H9 (cell line): ENCODE data around the gene RAB24. TPM values are rescaled to one million over a fixed set of nuclear protein-coding genes. Genes with fewer than 3 reads are reported as not detected.

Source experiments
- DNase-seq: peaks from one replicate; pipeline ENCODE4 v3.0.0-alpha.2; 2017
- H2AFZ ChIP-seq: one replicate; pipeline ENCODE4 v1.6.1; 2013; ENCODE audit warnings: mild to moderate bottlenecking, low read length, control low read depth, moderate library complexity
- H2AK5ac ChIP-seq: 2 replicates; pipeline ENCODE4 v1.6.1; 2013; ENCODE audit warnings: low read length, control low read depth, mixed read lengths; ENCODE audit not compliant: insufficient read length
- H2BK120ac ChIP-seq: one replicate; pipeline ENCODE4 v1.6.1; 2013; ENCODE audit warnings: low read depth, mild to moderate bottlenecking, low read length, control low read depth, inconsistent platforms; ENCODE audit not compliant: poor library complexity, severe bottlenecking
- H2BK12ac ChIP-seq: 2 replicates; pipeline ENCODE4 v1.6.1; 2013; ENCODE audit warnings: low read length, control low read depth, mixed read lengths, low read depth; ENCODE audit not compliant: insufficient read length
- H2BK15ac ChIP-seq: 2 replicates; pipeline ENCODE4 v1.6.1; 2013; ENCODE audit warnings: low read depth, low read length, control low read depth
- H2BK20ac ChIP-seq: one replicate; pipeline ENCODE4 v1.6.1; 2013; ENCODE audit warnings: low read depth, mild to moderate bottlenecking, low read length, control low read depth, inconsistent platforms; ENCODE audit not compliant: poor library complexity, severe bottlenecking
- H2BK5ac ChIP-seq: 2 replicates; pipeline ENCODE4 v1.6.1; 2013; ENCODE audit warnings: low read length, control low read depth, mixed read lengths; ENCODE audit not compliant: insufficient read length
- H3K14ac ChIP-seq: 2 replicates; pipeline ENCODE4 v1.6.1; 2013; ENCODE audit warnings: low read length, control low read depth; ENCODE audit not compliant: insufficient read depth
- H3K18ac ChIP-seq: 2 replicates; pipeline ENCODE4 v1.6.1; 2013; ENCODE audit warnings: low read depth, mild to moderate bottlenecking, mixed read lengths, low read length, control low read depth; ENCODE audit not compliant: insufficient read length
- H3K23ac ChIP-seq: 2 replicates; pipeline ENCODE4 v1.6.1; 2013; ENCODE audit warnings: low read length, control low read depth, mixed read lengths, low read depth; ENCODE audit not compliant: insufficient read length
- H3K23me2 ChIP-seq: 2 replicates; pipeline ENCODE4 v1.6.1; 2013; ENCODE audit warnings: low read depth, mild to moderate bottlenecking, mixed read lengths, low read length, control low read depth; ENCODE audit not compliant: insufficient read length, poor library complexity, severe bottlenecking
- H3K27ac ChIP-seq: 2 replicates; pipeline ENCODE4 v1.5.1; 2013; ENCODE audit warnings: low read length, control low read depth, mixed read lengths, low read depth; ENCODE audit not compliant: insufficient read length
- H3K27me3 ChIP-seq: 2 replicates; pipeline ENCODE4 v1.6.1; 2013; ENCODE audit warnings: low read length, control low read depth, inconsistent platforms; ENCODE audit not compliant: insufficient read depth
- H3K4ac ChIP-seq: 2 replicates; pipeline ENCODE4 v1.6.1; 2013; ENCODE audit warnings: low read depth, mild to moderate bottlenecking, control low read depth, inconsistent platforms, low read length, moderate library complexity
- H3K4me1 ChIP-seq: 2 replicates; pipeline ENCODE4 v1.6.1; 2013; ENCODE audit warnings: low read length, control low read depth, inconsistent platforms; ENCODE audit not compliant: insufficient read depth
- H3K4me2 ChIP-seq: 2 replicates; pipeline ENCODE4 v1.6.1; 2013; ENCODE audit warnings: low read length, control low read depth, mixed read lengths; ENCODE audit not compliant: insufficient read length, insufficient read depth
- H3K56ac ChIP-seq: 2 replicates; pipeline ENCODE4 v1.6.1; 2013; ENCODE audit warnings: low read depth, mild to moderate bottlenecking, mixed read lengths, low read length, control low read depth; ENCODE audit not compliant: insufficient read length
- H3K79me1 ChIP-seq: 2 replicates; pipeline ENCODE4 v1.6.1; 2013; ENCODE audit warnings: low read depth, mild to moderate bottlenecking, moderate library complexity, low read length, control low read depth, inconsistent platforms; ENCODE audit not compliant: insufficient read depth, poor library complexity, severe bottlenecking
- H3K79me2 ChIP-seq: 2 replicates; pipeline ENCODE4 v1.6.1; 2013; ENCODE audit warnings: low read length, control low read depth, inconsistent platforms; ENCODE audit not compliant: insufficient read depth
- H3K9ac ChIP-seq: 2 replicates; pipeline ENCODE4 v1.6.1; 2013; ENCODE audit warnings: low read length, control low read depth, mixed read lengths; ENCODE audit not compliant: insufficient read length; ENCODE audit errors: extremely low read depth
- H3K9me3 ChIP-seq: one replicate; pipeline ENCODE4 v1.6.1; 2013; ENCODE audit warnings: low read depth, low read length, inconsistent platforms; ENCODE audit not compliant: control insufficient read depth
- H3T11ph ChIP-seq: one replicate; pipeline ENCODE4 v1.6.1; 2013; ENCODE audit warnings: mild to moderate bottlenecking, low read length, control low read depth, inconsistent platforms
- H4K20me1 ChIP-seq: one replicate; pipeline ENCODE4 v1.6.1; 2013; ENCODE audit not compliant: control insufficient read depth, insufficient read length, insufficient read depth
- H4K5ac ChIP-seq: 2 replicates; pipeline ENCODE4 v1.6.1; 2013; ENCODE audit warnings: low read depth, mild to moderate bottlenecking, mixed read lengths, low read length, control low read depth; ENCODE audit not compliant: insufficient read length
- H4K8ac ChIP-seq: replicated peaks from 2 replicates; pipeline ENCODE4 v1.6.1; 2013; ENCODE audit warnings: low read length, control low read depth, mixed read lengths, low read depth; ENCODE audit not compliant: insufficient read length
- H4K91ac ChIP-seq: 2 replicates; pipeline ENCODE4 v1.6.1; 2013; ENCODE audit warnings: low read depth, mild to moderate bottlenecking, moderate library complexity, mixed read lengths, low read length, control low read depth; ENCODE audit not compliant: insufficient read length
- H3K27ac Mint-ChIP-seq, 3 experiments: 2 replicates in 2 of 3; 3 replicates in 1 of 3; pipeline ENCODE4 v1.8.0; 2020 to 2021; ENCODE audit warnings: mixed read lengths in 3 of 3, mild to moderate bottlenecking in 1 of 3, moderate library complexity in 1 of 3
- H3K27me3 Mint-ChIP-seq: 2 replicates; pipeline ENCODE4 v1.8.0; 2021; ENCODE audit warnings: low read depth, mild to moderate bottlenecking, moderate library complexity, mixed read lengths
- H3K36me3 Mint-ChIP-seq, 3 experiments: 2 replicates in 2 of 3; 3 replicates in 1 of 3; pipeline ENCODE4 v1.8.0; 2020 to 2021; ENCODE audit warnings: low read depth in 3 of 3, mixed read lengths in 3 of 3; ENCODE audit not compliant: insufficient read depth in 1 of 3
- H3K4me1 Mint-ChIP-seq, 2 experiments: 2 replicates each; pipeline ENCODE4 v1.8.0; 2020; ENCODE audit warnings: mixed read lengths in 2 of 2
- H3K4me3 Mint-ChIP-seq, 2 experiments: 2 replicates in 1 of 2; 3 replicates in 1 of 2; pipeline ENCODE4 v1.8.0; 2020 to 2021; ENCODE audit warnings: mild to moderate bottlenecking in 2 of 2, mixed read lengths in 2 of 2, moderate library complexity in 1 of 2
- H3K9me3 Mint-ChIP-seq, 2 experiments: 2 replicates in 1 of 2; 3 replicates in 1 of 2; pipeline ENCODE4 v1.8.0; 2020; ENCODE audit warnings: mild to moderate bottlenecking in 2 of 2, mixed read lengths in 2 of 2, moderate library complexity in 1 of 2
- WGBS: extraction: QIAGEN DNeasy Blood & Tissue Kit; methylation state at CpG from one replicate; pipeline ENCODE4 v1.1.7; 2013; ENCODE audit warnings: missing lambda C conversion rate, low lambda C conversion rate, mixed read lengths; ENCODE audit not compliant: insufficient read length; ENCODE audit errors: extremely low coverage; 5-methylcytosine and 5-hydroxymethylcytosine counted together
- total RNA-seq: library from RNA; stranded (reverse); gene quantifications from 2 replicates; pipeline ENCODE4 v1.2.1, GENCODE V29; 2021
- TF ChIP-seq, protein P1 (sequence below): fragments of 200-600 bp; sonication (generic); conservative IDR thresholded peaks from 3 replicates; pipeline ENCODE4 v1.8.0; 2021; ENCODE audit warnings: antibody characterized with exemption, mild to moderate bottlenecking

The RAB24 gene
- total RNA-seq, 1 experiment from 2014 or later: 17.6 TPM

GRCh38 chr5:177339107-177339638 is 35.7 kb upstream of the RAB24 start:
- H3K4ac ChIP-seq: no peak overlapping the region
- WGBS: no CpG with 5 or more reads among the region's 11 CpGs

More at GRCh38 chr5:177339107-177339638, 35.7 kb upstream of the RAB24 start:
- Mint-ChIP-seq H3K36me3 (peaks cover 22 to 57% (median 50%) of the 10 kb centered on the region in 3 experiments; a peak in 6 of 7 replicates), H3K9me3 (no peaks in the 10 kb centered on the region), H3K27me3 (no peaks in the 10 kb centered on the region; the same call in 1 of the 2 replicates), H3K4me3 (no peak overlapping the region), H3K4me1 (peaks cover 9 to 17% of the 10 kb centered on the region in 2 experiments), H3K27ac (peak overlapping the region in 2 of 3 experiments; percentile 4 to 25; a peak in 1 of 7 replicates)
- no peak overlapping the region for H3K14ac ChIP-seq
- H3K27me3 ChIP-seq: no peaks in the 10 kb centered on the region
- H4K20me1 ChIP-seq: no peaks in the 10 kb centered on the region
- H4K5ac ChIP-seq: no peak overlapping the region
- no peak overlapping the region for H3K4me2 ChIP-seq
- H3K79me1 ChIP-seq: no peaks in the 10 kb centered on the region
- H2AK5ac ChIP-seq: no peak overlapping the region
- no peak overlapping the region for H2BK5ac ChIP-seq
- no peak overlapping the region for H3K56ac ChIP-seq
- no peak overlapping the region for H3K18ac ChIP-seq
- no peak overlapping the region for H2AFZ ChIP-seq
- peaks cover 6% of the 10 kb centered on the region; the same call in 1 of the 2 replicates for H3K4me1 ChIP-seq
- no peak overlapping the region for H4K8ac ChIP-seq
- H3K79me2 ChIP-seq: peaks cover 2% of the 10 kb centered on the region; the same call in 1 of the 2 replicates
- no peak overlapping the region for H3K9ac ChIP-seq
- no peak overlapping the region for H2BK15ac ChIP-seq
- no peak overlapping the region for H2BK120ac ChIP-seq
- H3K9me3 ChIP-seq: no peaks in the 10 kb centered on the region
- TF ChIP-seq, protein P1, sequence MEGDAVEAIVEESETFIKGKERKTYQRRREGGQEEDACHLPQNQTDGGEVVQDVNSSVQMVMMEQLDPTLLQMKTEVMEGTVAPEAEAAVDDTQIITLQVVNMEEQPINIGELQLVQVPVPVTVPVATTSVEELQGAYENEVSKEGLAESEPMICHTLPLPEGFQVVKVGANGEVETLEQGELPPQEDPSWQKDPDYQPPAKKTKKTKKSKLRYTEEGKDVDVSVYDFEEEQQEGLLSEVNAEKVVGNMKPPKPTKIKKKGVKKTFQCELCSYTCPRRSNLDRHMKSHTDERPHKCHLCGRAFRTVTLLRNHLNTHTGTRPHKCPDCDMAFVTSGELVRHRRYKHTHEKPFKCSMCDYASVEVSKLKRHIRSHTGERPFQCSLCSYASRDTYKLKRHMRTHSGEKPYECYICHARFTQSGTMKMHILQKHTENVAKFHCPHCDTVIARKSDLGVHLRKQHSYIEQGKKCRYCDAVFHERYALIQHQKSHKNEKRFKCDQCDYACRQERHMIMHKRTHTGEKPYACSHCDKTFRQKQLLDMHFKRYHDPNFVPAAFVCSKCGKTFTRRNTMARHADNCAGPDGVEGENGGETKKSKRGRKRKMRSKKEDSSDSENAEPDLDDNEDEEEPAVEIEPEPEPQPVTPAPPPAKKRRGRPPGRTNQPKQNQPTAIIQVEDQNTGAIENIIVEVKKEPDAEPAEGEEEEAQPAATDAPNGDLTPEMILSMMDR: no peak
- no peaks in the 10 kb centered on the region for H3K23me2 ChIP-seq
- H3T11ph ChIP-seq: no peak overlapping the region
- H3K23ac ChIP-seq: no peak overlapping the region
- H2BK20ac ChIP-seq: no peak overlapping the region
- no peak overlapping the region for H2BK12ac ChIP-seq
- no peak overlapping the region for H4K91ac ChIP-seq
- H3K27ac ChIP-seq: no peak overlapping the region
- no peak for DNase-seq
